Sigmoid colon (tissue), 7 donors: ENCODE results near the gene GPR137C. TPM values are rescaled to one million over a fixed set of nuclear protein-coding genes. Genes with fewer than 3 reads are reported as not detected.

Source experiments
- DNase-seq: peaks from one replicate; pipeline ENCODE4 v3.0.0-alpha.2; 2019
- H3K27ac ChIP-seq, 4 donors: fragments of 200-600 bp; sonication (generic); one replicate each; pipeline ENCODE4 v1.5.1; 2016 to 2019; ENCODE audit warnings: mild to moderate bottlenecking in 1 of 4
- H3K27me3 ChIP-seq, 3 donors: fragments of 200-600 bp; sonication (generic); one replicate each; pipeline ENCODE4 v1.5.1; 2019; ENCODE audit warnings: mild to moderate bottlenecking in 1 of 3
- H3K36me3 ChIP-seq, 4 donors: fragments of 200-600 bp; sonication (generic); one replicate each; pipeline ENCODE4 v1.5.1; 2016 to 2019
- H3K4me1 ChIP-seq, 4 donors: fragments of 200-600 bp; sonication (generic); one replicate each; pipeline ENCODE4 v1.5.1; 2017 to 2019
- H3K4me3 ChIP-seq, 4 donors: fragments of 200-600 bp; sonication (generic); one replicate each; pipeline ENCODE4 v1.5.1; 2017 to 2019; ENCODE audit warnings: mild to moderate bottlenecking in 2 of 4, moderate library complexity in 1 of 4
- H3K9me3 ChIP-seq, 4 donors: fragments of 200-600 bp in 3 of 4; sonication (generic) in 3 of 4; one replicate each; pipeline versions ENCODE4 v1.5.1 to v1.6.1; 2013 to 2019
- EP300 ChIP-seq, 4 donors: sonication (generic); formaldehyde crosslinking; IDR thresholded peaks; one replicate each; pipeline ENCODE4 v1.6.1; 2017; ENCODE audit warnings: antibody characterized with exemption in 4 of 4
- POLR2A ChIP-seq, 2 donors: fragments of 450-650 bp; IDR thresholded peaks; one replicate each; pipeline ENCODE4 v1.6.1; 2016; ENCODE audit warnings: antibody characterized with exemption in 2 of 2, mild to moderate bottlenecking in 2 of 2, moderate library complexity in 2 of 2
- POLR2AphosphoS5 ChIP-seq, 4 donors: sonication (generic); formaldehyde crosslinking; IDR thresholded peaks; one replicate each; pipeline ENCODE4 v1.6.1; 2017; ENCODE audit warnings: antibody characterized with exemption in 4 of 4
- WGBS, 2 donors: extraction: QIAGEN DNeasy Blood & Tissue Kit; methylation state at CpG; one replicate each; pipeline ENCODE4 v1.1.7; 2013; 5-methylcytosine and 5-hydroxymethylcytosine counted together
- intact Hi-C: fragments of 100-400 bp; cut with DNase I; formaldehyde crosslinking; loops from one replicate; pipeline ENCODE4 v1.15.1; 2023
- polyA plus RNA-seq, 3 donors: library from polyadenylated mRNA; stranded (reverse); fragments of 200-250 nt; gene quantifications; one replicate each; pipeline ENCODE4 v1.2.3, GENCODE V29; 2013
- total RNA-seq, 4 donors: library from RNA; depleted of rRNA; stranded (reverse); fragments of >200 nt; gene quantifications; one replicate each; pipeline ENCODE4 v1.1.0, GENCODE V29; 2016
- TF ChIP-seq, protein P1 (sequence below), 4 experiments: fragments of 450-650 bp in 3 of 4; fragments of 200-600 bp in 1 of 4; IDR thresholded peaks; one replicate each; pipeline ENCODE4 v1.5.1; 2016 to 2019; ENCODE audit warnings: antibody characterized with exemption in 4 of 4, mild to moderate bottlenecking in 3 of 4, moderate library complexity in 2 of 4
- donor health status: healthy with polysubstance abuse.
- donor health status: Bipolar disorder and iron deficiency.
- donor health status: healthy.

The GPR137C gene
- total and polyA plus RNA-seq, 7 donors, result 0.31 to 0.71 (median 0.55) TPM; not detected in 2

DNA sequence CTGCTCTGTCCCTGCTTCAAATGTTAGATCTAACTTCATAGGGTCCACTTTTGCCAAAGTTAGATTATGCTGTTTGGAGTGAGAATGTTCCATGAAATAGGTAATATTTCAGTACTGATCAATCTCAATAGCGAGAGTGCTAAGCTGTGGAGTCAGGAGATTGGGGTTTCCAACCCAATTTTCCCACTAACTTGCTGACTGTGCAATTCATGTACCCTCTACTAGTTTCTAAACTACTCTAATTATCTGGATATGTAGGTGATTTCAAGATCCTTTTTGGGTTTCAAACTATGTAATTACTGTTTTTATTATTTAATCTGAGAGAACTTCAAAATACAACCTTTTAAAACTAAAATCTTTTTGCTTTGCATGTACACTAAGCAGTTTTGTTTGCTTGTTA, 45.9 kb downstream of the GPR137C start:
- 93 to 96% methylated on average over 1 of the region's 1 CpG for WGBS, 2 donors
- H3K4me1 ChIP-seq, result no peaks in the 10 kb centered on the region
- H3K27me3 ChIP-seq, result no peaks in the 10 kb centered on the region
- H3K4me3 ChIP-seq, result no peak overlapping the region
- DNase-seq, result no peak
- intact Hi-C loops, result no loop called here
- no peaks in the 10 kb centered on the region for H3K9me3 ChIP-seq
- H3K27ac ChIP-seq, result no peak overlapping the region
- no peaks in the 10 kb centered on the region for H3K36me3 ChIP-seq
- no peak for TF ChIP-seq POLR2A (IDR thresholded peaks at IDR 0.05)
- TF ChIP-seq EP300 (IDR thresholded peaks at IDR 0.05), result no peak
- TF ChIP-seq POLR2AphosphoS5 (IDR thresholded peaks at IDR 0.05), result no peak
- TF ChIP-seq, protein P1, sequence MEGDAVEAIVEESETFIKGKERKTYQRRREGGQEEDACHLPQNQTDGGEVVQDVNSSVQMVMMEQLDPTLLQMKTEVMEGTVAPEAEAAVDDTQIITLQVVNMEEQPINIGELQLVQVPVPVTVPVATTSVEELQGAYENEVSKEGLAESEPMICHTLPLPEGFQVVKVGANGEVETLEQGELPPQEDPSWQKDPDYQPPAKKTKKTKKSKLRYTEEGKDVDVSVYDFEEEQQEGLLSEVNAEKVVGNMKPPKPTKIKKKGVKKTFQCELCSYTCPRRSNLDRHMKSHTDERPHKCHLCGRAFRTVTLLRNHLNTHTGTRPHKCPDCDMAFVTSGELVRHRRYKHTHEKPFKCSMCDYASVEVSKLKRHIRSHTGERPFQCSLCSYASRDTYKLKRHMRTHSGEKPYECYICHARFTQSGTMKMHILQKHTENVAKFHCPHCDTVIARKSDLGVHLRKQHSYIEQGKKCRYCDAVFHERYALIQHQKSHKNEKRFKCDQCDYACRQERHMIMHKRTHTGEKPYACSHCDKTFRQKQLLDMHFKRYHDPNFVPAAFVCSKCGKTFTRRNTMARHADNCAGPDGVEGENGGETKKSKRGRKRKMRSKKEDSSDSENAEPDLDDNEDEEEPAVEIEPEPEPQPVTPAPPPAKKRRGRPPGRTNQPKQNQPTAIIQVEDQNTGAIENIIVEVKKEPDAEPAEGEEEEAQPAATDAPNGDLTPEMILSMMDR (IDR thresholded peaks at IDR 0.05), result no peak

DNA sequence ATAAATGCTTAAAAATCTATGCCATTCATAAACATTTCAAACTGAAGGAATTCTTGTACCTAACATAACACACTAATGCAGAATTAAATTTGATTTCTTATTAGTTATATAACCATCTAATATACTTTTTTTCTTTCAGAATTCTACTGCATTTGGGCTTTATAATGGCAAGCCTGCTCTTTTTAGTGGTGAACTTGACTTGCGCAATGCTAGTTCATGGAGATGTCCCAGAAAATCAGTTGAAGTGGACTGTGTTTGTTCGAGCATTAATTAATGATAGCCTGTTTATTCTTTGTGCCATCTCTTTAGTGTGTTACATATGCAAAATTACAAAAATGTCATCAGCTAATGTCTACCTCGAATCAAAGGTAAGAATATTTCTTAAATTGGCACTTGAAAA, 47.3 kb downstream of the GPR137C start:
- H3K36me3 ChIP-seq, result no peaks in the 10 kb centered on the region
- peaks cover 0 to 3% (median 0%) of the 10 kb centered on the region in 4 donors for H3K9me3 ChIP-seq
- H3K27me3 ChIP-seq, result no peaks in the 10 kb centered on the region
- H3K4me3 ChIP-seq, result no peak overlapping the region
- DNase-seq, result no peak
- intact Hi-C loops, result no loop called here
- 90 to 93% methylated on average over 3 of the region's 3 CpGs for WGBS, 2 donors
- H3K4me1 ChIP-seq, result no peaks in the 10 kb centered on the region
- TF ChIP-seq POLR2A (IDR thresholded peaks at IDR 0.05) (no peak), EP300 (IDR thresholded peaks at IDR 0.05) (no peak), POLR2AphosphoS5 (IDR thresholded peaks at IDR 0.05) (no peak)
- TF ChIP-seq, protein P1 (IDR thresholded peaks at IDR 0.05), result no peak
- no peak overlapping the region for H3K27ac ChIP-seq

DNA sequence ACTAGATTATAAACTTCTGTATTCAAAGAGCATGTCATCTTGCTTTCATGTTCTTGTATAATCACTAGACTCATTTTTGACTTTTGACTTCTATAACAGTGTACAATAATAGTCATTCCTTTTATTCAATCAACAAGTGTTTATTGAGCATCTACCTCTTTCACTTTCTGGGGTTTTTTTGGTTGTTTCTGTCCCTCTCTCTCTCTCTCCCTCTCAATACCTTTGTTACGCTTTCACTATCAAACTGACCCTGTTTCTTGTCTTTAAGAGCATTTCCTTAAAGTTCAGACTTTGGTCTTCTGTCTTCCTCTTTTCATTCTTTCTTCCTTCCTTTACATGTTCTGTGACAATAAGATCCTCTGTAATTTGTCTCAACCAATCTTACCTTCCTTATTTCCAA, 49.5 kb downstream of the GPR137C start:
- no peak for DNase-seq
- no peak for TF ChIP-seq POLR2A (IDR thresholded peaks at IDR 0.05)
- TF ChIP-seq, protein P1 (IDR thresholded peaks at IDR 0.05), result no peak
- no peak for TF ChIP-seq POLR2AphosphoS5 (IDR thresholded peaks at IDR 0.05)
- no peak for TF ChIP-seq EP300 (IDR thresholded peaks at IDR 0.05)
- Histone ChIP-seq H3K4me3 (no peak overlapping the region), H3K27ac (no peak overlapping the region), H3K4me1 (no peaks in the 10 kb centered on the region), H3K9me3 (peaks cover 0 to 3% (median 0%) of the 10 kb centered on the region in 4 donors), H3K27me3 (no peaks in the 10 kb centered on the region), H3K36me3 (no peaks in the 10 kb centered on the region)
- intact Hi-C loops, result no loop called here
- WGBS, 2 donors, result 66 to 77% methylated on average over 1 of the region's 1 CpG

GRCh38 chr14:52607061-52607460, 54.4 kb downstream of the GPR137C start:
- peaks cover 0 to 3% (median 0%) of the 10 kb centered on the region in 4 donors for H3K9me3 ChIP-seq
- H3K4me3 ChIP-seq, result no peak overlapping the region
- H3K4me1 ChIP-seq, result no peaks in the 10 kb centered on the region
- H3K27me3 ChIP-seq, result no peaks in the 10 kb centered on the region
- TF ChIP-seq POLR2A (IDR thresholded peaks at IDR 0.05), result no peak
- TF ChIP-seq EP300 (IDR thresholded peaks at IDR 0.05), result no peak
- no peak for TF ChIP-seq POLR2AphosphoS5 (IDR thresholded peaks at IDR 0.05)
- TF ChIP-seq, protein P1 (IDR thresholded peaks at IDR 0.05), result no peak
- H3K36me3 ChIP-seq, result no peaks in the 10 kb centered on the region
- DNase-seq, result no peak
- no peak overlapping the region for H3K27ac ChIP-seq
- intact Hi-C loops, result no loop called here
- 78 to 79% methylated on average over 1 of the region's 1 CpG for WGBS, 2 donors

- WGBS, 2 donors, result 86 to 94% methylated on average over 5 of the region's 5 CpGs
- no peak for DNase-seq
- no peaks in the 10 kb centered on the region for H3K9me3 ChIP-seq
- TF ChIP-seq EP300 (IDR thresholded peaks at IDR 0.05) (no peak), POLR2AphosphoS5 (IDR thresholded peaks at IDR 0.05) (no peak), POLR2A (IDR thresholded peaks at IDR 0.05) (no peak)
- TF ChIP-seq, protein P1 (IDR thresholded peaks at IDR 0.05), result no peak
- no peaks in the 10 kb centered on the region for H3K36me3 ChIP-seq
- no peak overlapping the region for H3K4me3 ChIP-seq
- no peak overlapping the region for H3K27ac ChIP-seq
- no peaks in the 10 kb centered on the region for H3K27me3 ChIP-seq
- H3K4me1 ChIP-seq, result no peaks in the 10 kb centered on the region
- intact Hi-C loops, result no loop called here
Observed at GRCh38 chr14:52609445-52610044, 56.9 kb downstream of the GPR137C start.
